Amniotic epithelial cell (primary cell): Measurements from ENCODE around the gene TANK.
"Not testable (repeated sequence)": the region's sequence is repeated elsewhere in the genome, so short reads cannot be mapped to it uniquely, and the experiment has no call there.

Experiments
- DNase-seq: peaks from one replicate; pipeline ENCODE4 v3.0.0-alpha.2; 2010; ENCODE audit warnings: low read depth

Gene TANK

GRCh38 chr2:161160226-161161073 lies at the start of gene TANK:
Gene TANK, plus strand, starts transcription at chr2:161160428. Its CDS starts 19,235 bp downstream, at chr2:161179663.
- peak; percentile 99 for DNase-seq

- DNase-seq = no peak
Measured at GRCh38 chr2:161111531-161111930, 48.7 kb upstream of the TANK start.

GRCh38 chr2:161112908-161113307 lies 47.3 kb upstream of the TANK start:
- no peak for DNase-seq

GRCh38 chr2:161113693-161114575 lies 46.3 kb upstream of the TANK start:
- no peak for DNase-seq

GRCh38 chr2:161115205-161115604 lies 45.0 kb upstream of the TANK start:
- no peak for DNase-seq

GRCh38 chr2:161115605-161116380 lies 44.4 kb upstream of the TANK start:
- DNase-seq = peak; percentile 15

- no peak for DNase-seq
Measured at GRCh38 chr2:161116509-161116908, 43.7 kb upstream of the TANK start.

- no peak for DNase-seq
Measured at GRCh38 chr2:161117506-161117905, 42.7 kb upstream of the TANK start.

- DNase-seq = no peak
Measured at GRCh38 chr2:161118722-161119121, 41.5 kb upstream of the TANK start.

- DNase-seq = no peak
Measured at GRCh38 chr2:161119483-161119882, 40.7 kb upstream of the TANK start.

- no peak for DNase-seq
Measured at GRCh38 chr2:161120775-161121174, 39.5 kb upstream of the TANK start.

GRCh38 chr2:161121622-161122021 lies 38.6 kb upstream of the TANK start:
- DNase-seq = no peak

GRCh38 chr2:161122772-161123530 lies 37.3 kb upstream of the TANK start:
- peak; percentile 92 for DNase-seq

GRCh38 chr2:161123531-161124030 lies 36.6 kb upstream of the TANK start:
- peak; percentile 60 for DNase-seq

- no peak for DNase-seq
Measured at GRCh38 chr2:161124201-161124600, 36.0 kb upstream of the TANK start.

- no peak for DNase-seq
Measured at GRCh38 chr2:161128885-161129284, 31.3 kb upstream of the TANK start.

GRCh38 chr2:161130354-161130753 lies 29.9 kb upstream of the TANK start:
- DNase-seq = no peak

GRCh38 chr2:161131074-161131680 lies 29.1 kb upstream of the TANK start:
- DNase-seq = no peak

GRCh38 chr2:161131804-161132203 lies 28.4 kb upstream of the TANK start:
- DNase-seq = no peak

- DNase-seq = not testable (repeated sequence)
Measured at GRCh38 chr2:161132384-161132783, 27.8 kb upstream of the TANK start.

GRCh38 chr2:161133366-161133765 lies 26.9 kb upstream of the TANK start:
- DNase-seq = no peak
